Gastroesophageal sphincter (tissue), 3 donors: Measurements from ENCODE around the gene CEBPA.

ENCODE experiments used
- CTCF ChIP-seq, 4 experiments: fragments of 200-600 bp in 2 of 4; fragments of 450-650 bp in 2 of 4; sonication (generic) in 1 of 4; IDR thresholded peaks; one replicate each; pipeline ENCODE4 v1.5.1; 2017 to 2019; ENCODE audit warnings: antibody characterized with exemption in 4 of 4, mild to moderate bottlenecking in 2 of 4, moderate library complexity in 2 of 4
- EP300 ChIP-seq: sonication (generic); formaldehyde crosslinking; IDR thresholded peaks from one replicate; pipeline ENCODE4 v1.6.1; 2017; ENCODE audit warnings: antibody characterized with exemption, mild to moderate bottlenecking
- POLR2AphosphoS5 ChIP-seq: sonication (generic); formaldehyde crosslinking; IDR thresholded peaks from one replicate; pipeline ENCODE4 v1.6.1; 2017; ENCODE audit warnings: antibody characterized with exemption

- TF ChIP-seq CTCF (IDR thresholded peaks at IDR 0.05): no peak
- TF ChIP-seq EP300: no peak
- no peak for TF ChIP-seq POLR2AphosphoS5
Observed at GRCh38 chr19:33255781-33256180, 46.6 kb downstream of the CEBPA start.
